HCT116 (cell line): ENCODE results near the gene GIMAP8. TPM values are rescaled to one million over a fixed set of nuclear protein-coding genes. Genes with fewer than 3 reads are reported as not detected.

Source experiments
- ATAC-seq: fragments of 200-7000 bp; cut with Tn5 transposase; 2 replicates; pipeline ENCODE4 v1.9.1; 2020; ENCODE audit warnings: mild to moderate bottlenecking, moderate library complexity
- BruUV-seq: library from RNA; stranded (reverse); fragments of 400-500 nt; replicated peaks from 2 replicates; lab custom pipeline; 2021; lab: Mats Ljungman, UMichigan
- CTCF ChIA-PET: fragments of 300-600 bp; sonication (Branson Sonifier 250); formaldehyde crosslinking; loops from one replicate; lab custom pipeline; 2021; ENCODE audit warnings: antibody characterized with exemption; lab: Charles Lee
- POLR2A ChIA-PET: fragments of 300-600, 350-600 bp; sonication (Branson Sonifier 250); formaldehyde crosslinking; loops from one replicate; lab custom pipeline; 2021; ENCODE audit warnings: antibody characterized with exemption; lab: Charles Lee
- RAD21 ChIA-PET, 2 experiments: fragments of 300-600 bp; sonication (Branson Sonifier 250); formaldehyde crosslinking; loops; one replicate each; lab custom pipeline; 2023; ENCODE audit warnings: low total read pairs in 2 of 2; ENCODE audit not compliant: uncharacterized antibody in 2 of 2, unreplicated experiment in 2 of 2, low non-redundant PET in 1 of 2; lab: Charles Lee
- DNase-seq: peaks from one replicate; pipeline ENCODE4 v3.0.0-alpha.2; 2010; ENCODE audit warnings: low read depth, low spot score
- H2AFZ ChIP-seq: fragments of 200-600 bp; shearing (Covaris generic), sonication (generic); 2 replicates; pipeline ENCODE4 v1.6.1; 2017; ENCODE audit warnings: low read depth, mixed run types, mixed read lengths, antibody characterized with exemption, low read length; ENCODE audit not compliant: poor library complexity, severe bottlenecking
- H3K27ac ChIP-seq: 2 replicates; pipeline ENCODE4 v1.5.1; 2012; ENCODE audit warnings: low read depth, low read length
- H3K27me3 ChIP-seq: fragments of 200-600 bp; sonication (generic); 2 replicates; pipeline ENCODE4 v1.6.1; 2016; ENCODE audit warnings: mixed run types, low read length, mixed read lengths; ENCODE audit not compliant: insufficient read depth
- H3K36me3 ChIP-seq, 2 experiments: fragments of 200-500 bp in 1 of 2; fragments of 200-600 bp in 1 of 2; sonication (Bioruptor generic) in 1 of 2; sonication (generic) in 1 of 2; 2 replicates each; pipeline versions ENCODE4 v1.5.1 to v1.6.1; 2014 to 2016; ENCODE audit warnings: low read length in 2 of 2, inconsistent platforms in 1 of 2, mixed read lengths in 1 of 2, mixed run types in 1 of 2; ENCODE audit not compliant: insufficient read depth in 2 of 2, control insufficient read depth in 1 of 2
- H3K4me1 ChIP-seq, 2 experiments: fragments of 200-600 bp in 1 of 2; sonication (generic) in 1 of 2; 2 replicates each; pipeline versions ENCODE4 v1.5.1 to v1.6.1; 2012 to 2017; ENCODE audit warnings: low read length in 2 of 2, inconsistent platforms in 1 of 2, mild to moderate bottlenecking in 1 of 2, mixed read lengths in 1 of 2, mixed run types in 1 of 2, moderate library complexity in 1 of 2; ENCODE audit not compliant: insufficient read depth in 2 of 2, control insufficient read depth in 1 of 2
- H3K4me2 ChIP-seq: fragments of 200-600 bp; sonication (generic); 2 replicates; pipeline ENCODE4 v1.6.1; 2017; ENCODE audit warnings: mixed run types, low read length, mixed read lengths
- H3K4me3 ChIP-seq, 2 experiments: fragments of 200-600 bp in 1 of 2; sonication (generic) in 1 of 2; replicated peaks in 1 of 2; 2 replicates each; pipeline ENCODE4 v1.5.1; 2011 to 2016; ENCODE audit warnings: low read length in 2 of 2, control low read depth in 1 of 2, low read depth in 1 of 2, mild to moderate bottlenecking in 1 of 2, mixed read lengths in 1 of 2, mixed run types in 1 of 2
- H3K79me2 ChIP-seq: fragments of 200-600 bp; sonication (generic); 2 replicates; pipeline ENCODE4 v1.6.1; 2017; ENCODE audit warnings: mild to moderate bottlenecking, mixed run types, low read length, moderate library complexity, mixed read lengths; ENCODE audit not compliant: insufficient read depth
- H3K9ac ChIP-seq: fragments of 200-600 bp; sonication (generic); 2 replicates; pipeline ENCODE4 v1.6.1; 2016; ENCODE audit warnings: low read length, mixed read lengths
- H3K9me2 ChIP-seq: fragments of 200-600 bp; sonication (generic), shearing (Covaris generic); 2 replicates; pipeline ENCODE4 v1.6.1; 2017; ENCODE audit warnings: mixed run types, mild to moderate bottlenecking, moderate library complexity; ENCODE audit not compliant: insufficient read depth
- H3K9me3 ChIP-seq, 2 experiments: fragments of 200-500 bp in 1 of 2; fragments of 200-600 bp in 1 of 2; sonication (Bioruptor generic) in 1 of 2; sonication (generic) in 1 of 2; 2 replicates each; pipeline ENCODE4 v1.6.1; 2014 to 2017; ENCODE audit warnings: low read length in 2 of 2, mixed read lengths in 2 of 2, inconsistent platforms in 1 of 2, low read depth in 1 of 2, mild to moderate bottlenecking in 1 of 2, mixed run types in 1 of 2, moderate library complexity in 1 of 2; ENCODE audit not compliant: control insufficient read depth in 1 of 2, insufficient read depth in 1 of 2
- H4K20me1 ChIP-seq: fragments of 200-600 bp; sonication (generic), shearing (Covaris generic); 2 replicates; pipeline ENCODE4 v1.6.1; 2017; ENCODE audit warnings: mixed run types, mild to moderate bottlenecking, moderate library complexity; ENCODE audit not compliant: insufficient read depth
- EZH2 ChIP-seq: fragments of 200-600 bp; sonication (generic); IDR thresholded peaks from 2 replicates; pipeline ENCODE4 v1.6.1; 2017; ENCODE audit warnings: antibody characterized with exemption, mixed run types
- POLR2AphosphoS5 ChIP-seq: IDR thresholded peaks from 2 replicates; pipeline ENCODE4 v1.6.1; 2011; ENCODE audit warnings: mild to moderate bottlenecking, low read depth, low read length, moderate library complexity
- SRF ChIP-seq: IDR thresholded peaks from 2 replicates; pipeline ENCODE4 v1.6.1; 2012; ENCODE audit warnings: low read depth
- ZNF274 ChIP-seq: fragments of 200-500 bp; sonication (Bioruptor generic); IDR thresholded peaks from 2 replicates; pipeline ENCODE4 v1.6.1; 2014; ENCODE audit warnings: mild to moderate bottlenecking, low read depth, low read length, inconsistent platforms
- intact Hi-C: fragments of 100-400 bp; cut with micrococcal nuclease; formaldehyde crosslinking; loops from 2 replicates; pipeline ENCODE4 v1.10.0; 2022
- total RNA-seq: library from RNA; stranded (reverse); gene quantifications from one replicate; pipeline ENCODE4 v1.2.1, GENCODE V29; 2021; ENCODE audit not compliant: unreplicated experiment
- TF ChIP-seq, protein P1 (sequence below): IDR thresholded peaks from 2 replicates; pipeline ENCODE4 v1.6.1; 2012; ENCODE audit warnings: low read depth

The GIMAP8 gene
- total RNA-seq, 1 experiment from 2014 or later = 0.15 TPM

DNA sequence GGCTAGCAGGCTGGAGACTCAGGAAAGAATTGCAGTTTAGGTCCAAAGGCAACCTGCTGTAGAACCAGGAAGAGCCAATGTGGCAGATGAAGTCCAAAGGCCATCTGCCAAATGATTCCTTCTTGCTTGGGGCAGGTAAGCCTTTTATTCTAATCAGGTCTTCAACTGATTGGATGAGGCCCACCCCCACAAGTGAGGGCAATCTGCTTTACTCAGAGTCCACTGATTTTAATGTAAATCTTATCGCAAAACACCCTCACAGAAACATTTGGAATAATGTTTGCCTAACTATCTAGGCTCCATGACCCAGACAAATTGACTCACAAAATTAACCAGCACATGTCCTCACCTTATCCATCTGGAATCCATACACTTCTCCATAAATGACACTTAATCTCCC, 7.8 kb downstream of the GIMAP8 start:
- no peaks in the 10 kb centered on the region for H3K9me3 ChIP-seq
- RAD21 ChIA-PET = no interaction called here

DNA sequence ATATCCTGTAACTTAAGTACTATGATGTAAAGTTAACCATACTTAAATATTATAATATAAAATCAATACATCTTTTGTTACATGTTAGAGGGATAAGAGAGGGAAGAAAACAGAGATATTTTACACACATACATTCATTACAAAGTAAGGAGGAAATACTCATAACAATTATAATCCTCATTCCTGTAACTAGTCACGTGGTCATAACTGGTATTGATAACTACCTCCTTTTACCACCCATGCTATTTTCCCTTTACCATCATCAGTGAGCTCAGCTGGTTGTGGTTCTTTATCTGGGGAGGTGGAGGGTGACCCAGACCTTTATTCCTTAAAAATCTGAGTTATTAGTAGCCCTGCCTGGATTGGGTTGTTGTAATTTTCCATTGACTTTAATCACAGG, 8.3 kb downstream of the GIMAP8 start:
- ChIA-PET RAD21 (no interaction called here), CTCF (no interaction called here), POLR2A (no interaction called here)
- DNase-seq = no peak
- no TSS peak for BruUV-seq
- Histone ChIP-seq H3K27me3 (no peaks in the 10 kb centered on the region), H3K4me3 (no peak overlapping the region), H3K4me2 (no peak overlapping the region), H3K9me2 (no peaks in the 10 kb centered on the region), H3K4me1 (no peaks in the 10 kb centered on the region), H4K20me1 (no peaks in the 10 kb centered on the region), H2AFZ (no peak overlapping the region), H3K9ac (no peak overlapping the region), H3K36me3 (no peaks in the 10 kb centered on the region), H3K79me2 (no peaks in the 10 kb centered on the region), H3K9me3 (no peaks in the 10 kb centered on the region), H3K27ac (no peak overlapping the region)
- intact Hi-C loops = loop anchor here (10.0 kb wide), 1 partner anchor 416 kb away; no protein-coding TSS in a partner anchor
- no peak for ATAC-seq
- no peak for TF ChIP-seq ZNF274

More for the DNA sequence above, 7.8 kb downstream of the GIMAP8 start:
- ATAC-seq = no peak
- no peak overlapping the region for H3K27ac ChIP-seq
- no peaks in the 10 kb centered on the region for H3K36me3 ChIP-seq
- no peaks in the 10 kb centered on the region for H3K4me1 ChIP-seq
- no peaks in the 10 kb centered on the region for H3K79me2 ChIP-seq
- no peak overlapping the region for H3K4me3 ChIP-seq
- no peaks in the 10 kb centered on the region for H3K9me2 ChIP-seq
- ChIA-PET POLR2A (no interaction called here), CTCF (no interaction called here)
- no peaks in the 10 kb centered on the region for H3K27me3 ChIP-seq
- DNase-seq = no peak
- H3K4me2 ChIP-seq = no peak overlapping the region
- no peak overlapping the region for H2AFZ ChIP-seq
- no peaks in the 10 kb centered on the region for H4K20me1 ChIP-seq
- no peak for TF ChIP-seq EZH2
- TF ChIP-seq, protein P1, sequence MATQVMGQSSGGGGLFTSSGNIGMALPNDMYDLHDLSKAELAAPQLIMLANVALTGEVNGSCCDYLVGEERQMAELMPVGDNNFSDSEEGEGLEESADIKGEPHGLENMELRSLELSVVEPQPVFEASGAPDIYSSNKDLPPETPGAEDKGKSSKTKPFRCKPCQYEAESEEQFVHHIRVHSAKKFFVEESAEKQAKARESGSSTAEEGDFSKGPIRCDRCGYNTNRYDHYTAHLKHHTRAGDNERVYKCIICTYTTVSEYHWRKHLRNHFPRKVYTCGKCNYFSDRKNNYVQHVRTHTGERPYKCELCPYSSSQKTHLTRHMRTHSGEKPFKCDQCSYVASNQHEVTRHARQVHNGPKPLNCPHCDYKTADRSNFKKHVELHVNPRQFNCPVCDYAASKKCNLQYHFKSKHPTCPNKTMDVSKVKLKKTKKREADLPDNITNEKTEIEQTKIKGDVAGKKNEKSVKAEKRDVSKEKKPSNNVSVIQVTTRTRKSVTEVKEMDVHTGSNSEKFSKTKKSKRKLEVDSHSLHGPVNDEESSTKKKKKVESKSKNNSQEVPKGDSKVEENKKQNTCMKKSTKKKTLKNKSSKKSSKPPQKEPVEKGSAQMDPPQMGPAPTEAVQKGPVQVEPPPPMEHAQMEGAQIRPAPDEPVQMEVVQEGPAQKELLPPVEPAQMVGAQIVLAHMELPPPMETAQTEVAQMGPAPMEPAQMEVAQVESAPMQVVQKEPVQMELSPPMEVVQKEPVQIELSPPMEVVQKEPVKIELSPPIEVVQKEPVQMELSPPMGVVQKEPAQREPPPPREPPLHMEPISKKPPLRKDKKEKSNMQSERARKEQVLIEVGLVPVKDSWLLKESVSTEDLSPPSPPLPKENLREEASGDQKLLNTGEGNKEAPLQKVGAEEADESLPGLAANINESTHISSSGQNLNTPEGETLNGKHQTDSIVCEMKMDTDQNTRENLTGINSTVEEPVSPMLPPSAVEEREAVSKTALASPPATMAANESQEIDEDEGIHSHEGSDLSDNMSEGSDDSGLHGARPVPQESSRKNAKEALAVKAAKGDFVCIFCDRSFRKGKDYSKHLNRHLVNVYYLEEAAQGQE = no peak
- TF ChIP-seq POLR2AphosphoS5 = no peak
- no peak for TF ChIP-seq SRF
- intact Hi-C loops = loop anchor here (10.0 kb wide), 1 partner anchor 417 kb away; no protein-coding TSS in a partner anchor
- no TSS peak for BruUV-seq
- no peak overlapping the region for H3K9ac ChIP-seq
